ENCODE measurements around the gene CCDC158. TPM values are rescaled to one million over a fixed set of nuclear protein-coding genes. Genes with fewer than 3 reads are reported as not detected.

CCDC158 gene
- total RNA-seq, 2 experiments from 2014 or later: not detected

DNA sequence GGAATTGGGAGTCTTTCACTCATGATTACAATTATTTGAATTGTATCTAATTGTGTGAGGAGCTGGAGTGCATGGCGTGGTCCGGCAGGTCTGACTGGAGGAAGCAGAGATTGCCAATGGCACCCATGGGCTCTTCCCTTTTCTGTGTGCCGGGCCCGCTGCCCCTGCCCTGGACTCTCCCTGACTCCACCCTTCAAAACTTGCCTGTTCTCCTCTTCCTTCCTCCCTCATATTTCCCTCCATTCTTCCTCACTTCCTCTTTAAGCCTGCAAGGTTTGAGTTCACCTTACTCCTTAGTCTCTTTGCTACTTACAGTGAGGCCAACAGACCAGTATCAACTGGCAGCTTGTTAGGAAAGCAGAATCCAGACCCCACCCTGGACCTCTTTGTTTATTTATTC, 120.9 kb downstream of the CCDC158 start:
- H3K4me3 ChIP-seq (ENCODE audit: low read depth, low read length, poor library complexity, severe bottlenecking): no peak overlapping the region
- H3K4me1 ChIP-seq (ENCODE audit: insufficient read depth, low read length, poor library complexity, severe bottlenecking): no peaks in the 10 kb centered on the region
- ChIA-PET CTCF (ENCODE audit: unreplicated experiment) (no interaction called here), POLR2A (no interaction called here)
- H3K9me2 ChIP-seq (ENCODE audit: insufficient read depth, low read length): no peaks in the 10 kb centered on the region
- TF ChIP-seq EZH2phosphoT487 (IDR thresholded peaks at IDR 0.05; ENCODE audit: borderline replicate concordance, low read depth, low read length): no peak
- no peak overlapping the region for H3K4me2 ChIP-seq (ENCODE audit: low read length)
- H3K9me3 ChIP-seq (ENCODE audit: low read length): 0 out of 2 replicates have a peak, but pooled peaks cover 5% of the 10 kb centered on the region
- intact Hi-C loops (cut with micrococcal nuclease; ENCODE audit: unreplicated experiment): no loop called here
- DNase-seq (ENCODE audit: low spot score): no peak
- no peaks in the 10 kb centered on the region for H3K36me3 ChIP-seq (ENCODE audit: insufficient read depth, low read length)
- H4K20me1 ChIP-seq (ENCODE audit: insufficient read depth, low read length): no peaks in the 10 kb centered on the region
- no TSS peak for BruUV-seq (replicated peaks)
- H3K79me2 ChIP-seq (ENCODE audit: insufficient read depth, low read depth, low read length): no peaks in the 10 kb centered on the region
- H3K27ac ChIP-seq (ENCODE audit: low read depth, low read length, poor library complexity, severe bottlenecking): no peak overlapping the region
- H2AFZ ChIP-seq (ENCODE audit: low read length): no peak overlapping the region

GRCh38 chr4:76298227-76298626, 122.7 kb downstream of the CCDC158 start:
- POLR2A ChIA-PET: no interaction called here
- H3K4me2 ChIP-seq (ENCODE audit: low read length): no peak overlapping the region
- CTCF ChIA-PET (ENCODE audit: unreplicated experiment): no interaction called here
- H3K9me3 ChIP-seq (ENCODE audit: low read length): 0 out of 2 replicates have a peak, but pooled peaks cover 5% of the 10 kb centered on the region
- no peak for DNase-seq (ENCODE audit: low spot score)
- H3K36me3 ChIP-seq (ENCODE audit: insufficient read depth, low read length): no peaks in the 10 kb centered on the region
- H2AFZ ChIP-seq (ENCODE audit: low read length): no peak overlapping the region
- H3K4me1 ChIP-seq (ENCODE audit: insufficient read depth, low read length, poor library complexity, severe bottlenecking): no peaks in the 10 kb centered on the region
- H3K9me2 ChIP-seq (ENCODE audit: insufficient read depth, low read length): no peaks in the 10 kb centered on the region
- BruUV-seq (replicated peaks): no TSS peak
- intact Hi-C loops (cut with micrococcal nuclease; ENCODE audit: unreplicated experiment): no loop called here
- H4K20me1 ChIP-seq (ENCODE audit: insufficient read depth, low read length): no peaks in the 10 kb centered on the region
- no peak for TF ChIP-seq EZH2phosphoT487 (IDR thresholded peaks at IDR 0.05; ENCODE audit: borderline replicate concordance, low read depth, low read length)
- TF ChIP-seq CTCF (conservative IDR thresholded peaks at IDR 0.05; ENCODE audit: low read length): no peak
- no peak overlapping the region for H3K27ac ChIP-seq (ENCODE audit: low read depth, low read length, poor library complexity, severe bottlenecking)
- H3K4me3 ChIP-seq (ENCODE audit: low read depth, low read length, poor library complexity, severe bottlenecking): no peak overlapping the region
- no peaks in the 10 kb centered on the region for H3K79me2 ChIP-seq (ENCODE audit: insufficient read depth, low read depth, low read length)

- no peak for DNase-seq (ENCODE audit: low spot score)
- Histone ChIP-seq H3K4me3 (ENCODE audit: low read depth, low read length, poor library complexity, severe bottlenecking) (no peak overlapping the region), H4K20me1 (ENCODE audit: insufficient read depth, low read length) (no peaks in the 10 kb centered on the region), H2AFZ (ENCODE audit: low read length) (no peak overlapping the region), H3K36me3 (ENCODE audit: insufficient read depth, low read length) (no peaks in the 10 kb centered on the region), H3K9me2 (ENCODE audit: insufficient read depth, low read length) (no peaks in the 10 kb centered on the region), H3K4me1 (ENCODE audit: insufficient read depth, low read length, poor library complexity, severe bottlenecking) (no peaks in the 10 kb centered on the region), H3K79me2 (ENCODE audit: insufficient read depth, low read depth, low read length) (no peaks in the 10 kb centered on the region), H3K4me2 (ENCODE audit: low read length) (no peak overlapping the region), H3K9me3 (ENCODE audit: low read length) (0 out of 2 replicates have a peak, but pooled peaks cover 5% of the 10 kb centered on the region), H3K27ac (ENCODE audit: low read depth, low read length, poor library complexity, severe bottlenecking) (no peak overlapping the region)
- POLR2A ChIA-PET: no interaction called here
- TF ChIP-seq CTCF (conservative IDR thresholded peaks at IDR 0.05; ENCODE audit: low read length) (no peak), EZH2phosphoT487 (IDR thresholded peaks at IDR 0.05; ENCODE audit: borderline replicate concordance, low read depth, low read length) (no peak)
- intact Hi-C loops (cut with micrococcal nuclease; ENCODE audit: unreplicated experiment): no loop called here
- BruUV-seq (replicated peaks): no TSS peak
- CTCF ChIA-PET (ENCODE audit: unreplicated experiment): no interaction called here
Observed at GRCh38 chr4:76296286-76296820, 124.6 kb downstream of the CCDC158 start.
